Effector memory CD4-positive, alpha-beta T cell (primary cell): ENCODE measurements around the gene ACVR1.
"Not testable (repeated sequence)": the region's sequence is repeated elsewhere in the genome, so short reads cannot be mapped to it uniquely, and the experiment has no call there.

Experiments
- DNase-seq, 3 donors: peaks; one replicate each; pipeline ENCODE4 v3.0.0-alpha.2; 2020
- H3K27ac ChIP-seq: 2 replicates; pipeline ENCODE4 v1.7.0; 2013; ENCODE audit warnings: mild to moderate bottlenecking, low read length, moderate library complexity; ENCODE audit not compliant: insufficient read depth, poor library complexity, severe bottlenecking
- H3K27me3 ChIP-seq: replicated peaks from 2 replicates; pipeline ENCODE4 v1.7.0; 2013; ENCODE audit warnings: mild to moderate bottlenecking, low read length; ENCODE audit not compliant: insufficient read depth, control insufficient read depth, poor library complexity, severe bottlenecking
- H3K36me3 ChIP-seq: 2 replicates; pipeline ENCODE4 v1.7.0; 2013; ENCODE audit warnings: mild to moderate bottlenecking, low read length, moderate library complexity; ENCODE audit not compliant: control insufficient read depth, insufficient read depth
- H3K4me1 ChIP-seq: 2 replicates; pipeline ENCODE4 v1.7.0; 2013; ENCODE audit warnings: low read length, mild to moderate bottlenecking; ENCODE audit not compliant: control insufficient read depth, insufficient read depth, poor library complexity, severe bottlenecking
- H3K4me3 ChIP-seq: 2 replicates; pipeline ENCODE4 v1.7.0; 2013; ENCODE audit warnings: low read length, low read depth, mild to moderate bottlenecking; ENCODE audit not compliant: insufficient read depth, poor library complexity, severe bottlenecking
- H3K9me3 ChIP-seq: 2 replicates; pipeline ENCODE4 v1.7.0; 2013; ENCODE audit warnings: mild to moderate bottlenecking, low read length, moderate library complexity; ENCODE audit not compliant: control insufficient read depth

The ACVR1 gene

DNA sequence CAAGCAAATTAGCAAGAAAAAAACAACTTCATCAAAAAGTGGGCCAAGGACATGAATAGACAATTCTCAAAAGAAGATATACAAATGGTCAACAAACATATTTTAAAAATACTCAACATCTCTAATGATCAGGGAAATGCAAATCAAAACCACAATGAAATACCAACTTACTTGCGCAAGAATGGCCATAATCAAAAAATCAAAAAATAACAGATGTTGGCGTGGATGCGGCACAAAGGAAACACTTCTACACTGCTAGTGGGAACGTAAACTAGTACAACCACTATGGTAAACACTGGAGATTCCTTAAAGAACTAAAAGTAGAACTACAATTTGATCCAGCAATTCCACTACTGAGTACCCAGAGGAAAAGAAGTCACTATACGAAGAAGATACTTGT is 119.7 kb downstream of the ACVR1 start:
- H3K27ac ChIP-seq, H3K9me3 ChIP-seq, H3K27me3 ChIP-seq, H3K4me3 ChIP-seq, DNase-seq, H3K4me1 ChIP-seq: not testable (repeated sequence)
- peaks cover 18% of the 10 kb centered on the region for H3K36me3 ChIP-seq

DNA sequence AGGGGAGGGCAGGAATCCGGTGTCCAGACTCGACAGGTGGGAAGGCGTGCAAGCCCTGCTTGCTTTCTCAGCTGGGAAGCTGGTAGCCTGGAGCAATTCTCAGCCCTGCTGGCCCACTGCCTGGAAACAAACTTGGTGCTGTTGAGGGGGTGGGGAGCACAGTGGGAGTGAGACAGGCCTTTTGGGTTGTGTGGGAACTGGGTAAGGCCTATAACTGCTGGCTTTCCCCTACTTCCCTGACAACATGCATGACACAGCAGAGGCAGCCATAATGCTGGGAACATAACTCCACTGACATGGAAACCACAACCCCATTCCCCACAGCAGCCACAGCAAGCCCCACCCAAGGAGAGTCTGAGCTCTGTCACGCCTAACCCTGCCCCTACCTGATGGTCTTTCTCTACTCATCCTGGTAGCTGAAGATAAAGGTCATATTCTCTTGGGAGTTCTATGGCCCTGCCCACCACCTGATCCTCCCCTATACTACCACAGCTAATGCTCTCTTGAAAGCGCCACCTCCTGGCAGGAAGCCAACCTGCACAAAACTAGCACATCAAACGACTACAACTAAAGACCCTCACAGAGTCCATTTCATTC is 124.6 kb downstream of the ACVR1 start:
- Histone ChIP-seq H3K4me3 (no peak overlapping the region), H3K36me3 (peaks cover 8% of the 10 kb centered on the region), H3K9me3 (no peaks in the 10 kb centered on the region), H3K27ac (no peak overlapping the region), H3K27me3 (no peaks in the 10 kb centered on the region), H3K4me1 (no peaks in the 10 kb centered on the region)
- peak in 1 of 3 donors; percentile 3 for DNase-seq

DNA sequence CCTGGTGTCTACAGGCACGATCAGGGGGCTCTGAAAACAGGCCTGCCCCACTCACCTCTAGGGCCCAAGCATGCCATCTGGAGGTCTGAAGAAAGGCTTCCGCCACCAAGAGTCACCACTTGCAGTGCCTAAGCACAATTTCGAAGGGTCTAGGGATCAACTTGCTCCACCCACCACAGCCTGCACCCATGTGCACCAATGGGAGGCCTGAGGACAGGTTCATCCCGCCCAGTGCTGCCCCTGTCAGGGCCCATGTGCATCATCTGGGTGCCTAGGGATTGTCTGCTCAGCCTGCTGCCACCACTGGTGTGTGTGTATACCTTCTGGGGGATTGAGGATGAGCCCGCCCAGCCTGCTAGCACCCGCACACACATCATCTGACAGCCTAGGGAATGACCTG is 126.4 kb downstream of the ACVR1 start:
- no peaks in the 10 kb centered on the region for H3K4me1 ChIP-seq
- H3K27ac ChIP-seq = no peak overlapping the region
- no peaks in the 10 kb centered on the region for H3K9me3 ChIP-seq
- no peak overlapping the region for H3K4me3 ChIP-seq
- DNase-seq = no peak
- no peaks in the 10 kb centered on the region for H3K27me3 ChIP-seq
- H3K36me3 ChIP-seq = peaks cover 8% of the 10 kb centered on the region

DNA sequence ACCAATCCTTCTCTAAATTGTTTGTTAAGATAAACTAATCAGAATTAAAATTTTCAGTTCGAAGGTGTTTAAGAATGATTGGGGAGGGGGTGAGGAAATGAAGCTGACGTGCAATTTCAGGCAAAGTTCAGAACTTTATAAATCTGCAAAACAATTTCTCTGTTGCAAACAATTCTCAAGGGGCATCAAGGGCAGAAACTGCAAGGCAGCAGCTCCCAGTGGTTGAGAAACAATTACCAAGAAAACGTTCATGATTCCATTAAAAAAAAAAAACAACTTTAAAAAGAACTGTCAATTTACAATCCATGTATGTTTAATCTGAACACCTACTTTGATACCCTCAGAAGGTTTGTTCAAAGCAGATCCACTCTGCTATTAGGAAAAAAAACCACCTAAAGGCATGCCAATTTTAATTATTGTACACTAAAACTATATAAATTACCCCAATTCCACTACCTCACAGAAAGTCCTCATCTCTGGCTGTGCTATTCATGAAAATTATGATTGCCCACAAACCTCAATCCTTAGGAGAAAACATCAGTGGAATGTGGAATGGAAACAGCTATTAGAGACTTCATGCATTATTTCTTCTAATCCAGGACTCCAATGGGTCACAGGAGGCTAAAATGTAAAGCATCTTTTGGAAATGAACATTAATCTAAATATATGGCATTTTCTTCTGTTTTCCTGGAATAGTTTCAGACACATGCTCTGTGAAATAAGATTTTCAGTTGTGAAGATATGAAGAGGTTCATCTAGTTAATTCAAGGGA is 127.6 kb downstream of the ACVR1 start:
- Histone ChIP-seq H3K27me3 (no peaks in the 10 kb centered on the region), H3K27ac (no peak overlapping the region), H3K36me3 (peaks cover 8% of the 10 kb centered on the region), H3K4me3 (no peak overlapping the region), H3K4me1 (no peaks in the 10 kb centered on the region), H3K9me3 (no peaks in the 10 kb centered on the region)
- DNase-seq = no peak

DNA sequence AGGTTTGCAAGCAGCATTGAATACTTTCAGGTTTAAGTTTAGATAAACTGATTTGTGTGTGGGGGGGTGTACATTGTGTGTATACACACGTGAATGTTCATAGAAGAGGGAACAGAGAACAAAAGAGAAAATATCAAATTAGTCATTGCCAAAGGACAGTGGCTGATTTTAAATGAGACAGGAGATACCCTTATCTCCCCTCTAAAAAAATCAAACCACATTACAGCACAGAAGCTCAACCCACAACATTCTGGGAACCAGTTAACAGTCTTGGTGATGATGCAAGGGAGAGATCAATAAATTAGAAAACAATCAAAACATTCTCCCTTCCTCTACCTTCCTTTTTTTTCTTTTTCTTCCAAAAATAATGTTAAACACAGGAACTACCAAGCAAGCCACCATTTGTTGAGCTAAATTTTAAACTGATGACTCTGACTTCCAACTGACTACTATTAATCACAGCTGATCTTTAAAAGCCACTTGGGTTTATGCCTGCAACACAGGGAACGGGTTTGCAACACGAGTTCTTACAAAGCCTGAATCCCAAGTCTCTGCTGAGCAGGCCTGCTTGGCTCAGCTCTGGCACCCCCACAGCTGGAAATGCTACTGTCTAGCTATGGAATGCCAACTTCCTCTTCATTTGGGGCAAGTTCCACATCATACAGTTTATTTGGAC is 128.3 kb downstream of the ACVR1 start:
- no peak overlapping the region for H3K27ac ChIP-seq
- no peaks in the 10 kb centered on the region for H3K4me1 ChIP-seq
- H3K36me3 ChIP-seq = peaks cover 8% of the 10 kb centered on the region

DNA sequence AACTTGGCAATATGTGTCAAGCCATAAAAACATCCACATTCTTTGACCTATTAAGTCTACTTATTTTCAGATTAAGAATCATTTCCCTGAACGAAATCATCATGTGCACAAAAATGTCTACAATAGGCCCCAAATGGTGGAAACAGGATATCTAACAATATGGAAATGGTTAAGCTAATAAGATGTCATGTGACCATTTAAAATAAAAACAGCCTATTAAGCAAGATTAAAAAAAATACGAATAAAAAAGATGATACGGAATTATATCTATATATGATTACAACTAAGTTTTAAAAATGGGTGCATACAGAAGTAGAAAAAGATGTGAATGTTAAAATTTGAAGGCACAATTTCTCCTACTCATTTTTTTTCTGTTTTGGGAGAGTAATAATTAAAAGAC is 128.8 kb downstream of the ACVR1 start:
- no peak overlapping the region for H3K27ac ChIP-seq

More for the DNA sequence above, 128.3 kb downstream of the ACVR1 start:
- Histone ChIP-seq H3K4me3 (no peak overlapping the region), H3K9me3 (no peaks in the 10 kb centered on the region), H3K27me3 (no peaks in the 10 kb centered on the region)
- no peak for DNase-seq

DNA sequence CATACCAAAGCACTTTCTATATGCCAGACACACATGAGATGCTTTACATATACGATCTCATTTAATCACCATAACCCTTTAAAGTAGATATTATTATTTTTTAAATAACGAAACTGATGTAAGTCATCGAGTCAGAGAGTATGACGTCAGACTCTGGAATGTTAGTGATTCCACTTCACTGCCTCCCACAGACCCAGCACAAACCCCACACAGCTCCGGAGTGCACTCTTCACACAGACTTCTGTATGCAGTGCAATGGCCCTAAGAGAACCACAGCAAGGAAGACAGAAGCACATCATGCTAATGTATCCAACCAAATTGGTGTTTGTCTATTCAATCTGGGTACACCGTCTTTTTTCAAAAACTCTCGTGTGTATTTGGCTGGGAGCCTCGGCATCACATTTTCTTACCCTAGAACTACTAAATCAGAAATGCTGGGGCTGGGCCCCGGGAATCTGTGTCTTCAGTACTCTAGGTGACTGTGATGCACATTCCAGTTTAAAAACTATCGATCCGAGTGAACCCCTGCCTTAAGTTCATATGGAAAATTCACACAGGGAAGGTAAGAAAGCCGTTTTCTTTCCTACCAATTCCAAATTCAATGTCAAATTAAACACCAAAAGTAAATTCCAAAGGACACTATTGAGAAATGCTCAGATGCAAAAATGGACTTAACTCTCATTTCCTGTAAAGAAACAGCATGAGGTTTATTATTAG is 129.7 kb downstream of the ACVR1 start:
- no peaks in the 10 kb centered on the region for H3K4me1 ChIP-seq
- H3K4me3 ChIP-seq = no peak overlapping the region
- no peaks in the 10 kb centered on the region for H3K9me3 ChIP-seq
- H3K27me3 ChIP-seq = no peaks in the 10 kb centered on the region
- peaks cover 8% of the 10 kb centered on the region for H3K36me3 ChIP-seq
- no peak for DNase-seq
- H3K27ac ChIP-seq = no peak overlapping the region

More for the DNA sequence above, 128.8 kb downstream of the ACVR1 start:
- no peaks in the 10 kb centered on the region for H3K4me1 ChIP-seq
- no peaks in the 10 kb centered on the region for H3K9me3 ChIP-seq
- H3K36me3 ChIP-seq = peaks cover 8% of the 10 kb centered on the region
- no peaks in the 10 kb centered on the region for H3K27me3 ChIP-seq
- no peak overlapping the region for H3K4me3 ChIP-seq
- no peak for DNase-seq

DNA sequence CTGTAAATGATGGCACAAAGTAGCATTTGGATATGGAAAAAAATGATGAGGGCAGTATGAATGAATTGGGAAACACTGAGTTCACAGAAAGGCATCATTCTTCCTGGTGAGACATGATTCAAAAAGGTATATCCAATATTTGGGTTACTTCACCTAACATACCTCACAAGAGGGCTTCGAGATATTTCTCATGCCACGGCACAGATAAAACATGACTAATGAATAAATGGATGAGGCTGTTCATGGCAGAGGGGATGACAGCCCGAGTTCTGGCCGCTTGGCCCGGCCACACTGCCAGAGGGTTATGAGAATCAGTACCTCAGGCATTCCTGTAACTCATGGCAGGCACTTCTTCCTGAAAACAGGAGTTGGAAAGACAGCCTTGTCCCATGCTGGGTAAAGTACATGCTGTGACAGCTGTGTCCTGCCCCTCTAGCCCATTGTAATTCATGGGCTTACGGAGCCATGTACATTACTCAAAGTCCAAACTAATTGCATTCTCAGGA is 131.5 kb downstream of the ACVR1 start:
- DNase-seq = no peak
- Histone ChIP-seq H3K9me3 (no peaks in the 10 kb centered on the region), H3K36me3 (no peaks in the 10 kb centered on the region), H3K27ac (no peak overlapping the region), H3K4me3 (no peak overlapping the region), H3K4me1 (no peaks in the 10 kb centered on the region), H3K27me3 (no peaks in the 10 kb centered on the region)

DNA sequence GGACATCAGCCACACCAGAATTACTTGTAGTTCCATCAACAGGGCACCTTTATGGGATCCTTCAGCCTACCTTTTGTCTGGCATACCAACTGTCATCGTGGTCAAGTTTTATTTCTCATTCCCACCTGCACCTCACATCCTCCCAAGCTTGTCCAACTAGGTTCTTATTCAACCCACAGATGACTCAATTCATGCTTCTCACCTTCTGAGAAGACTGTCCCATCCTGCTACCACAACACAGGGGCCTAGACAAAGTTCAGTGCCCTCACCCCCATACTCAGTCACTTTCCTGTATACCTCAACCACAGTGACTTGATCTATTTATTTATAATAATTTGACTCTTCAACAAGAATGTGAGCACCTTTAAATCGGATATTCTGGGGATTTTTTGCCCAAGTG is 133.1 kb downstream of the ACVR1 start:
- no peak for DNase-seq
- peaks cover 8% of the 10 kb centered on the region for H3K36me3 ChIP-seq
- H3K4me3 ChIP-seq = no peak overlapping the region
- H3K27me3 ChIP-seq = no peaks in the 10 kb centered on the region
- no peaks in the 10 kb centered on the region for H3K9me3 ChIP-seq
- H3K27ac ChIP-seq = no peak overlapping the region
- H3K4me1 ChIP-seq = no peaks in the 10 kb centered on the region
